ENCODE data around the gene NCK2.
"Not testable (repeated sequence)": the region's sequence is repeated elsewhere in the genome, so short reads cannot be mapped to it uniquely, and the experiment has no call there.

Gene NCK2

GRCh38 chr2:105756435-105756834, 11.7 kb downstream of the NCK2 start:
- Histone ChIP-seq H3K4me1 (ENCODE audit: insufficient read depth, insufficient read length) (peaks cover 3% of the 10 kb centered on the region), H3K9me3 (ENCODE audit: insufficient read depth, low read length) (no peaks in the 10 kb centered on the region), H3K27me3 (ENCODE audit: insufficient read depth, insufficient read length) (no peaks in the 10 kb centered on the region), H3K4me3 (ENCODE audit: insufficient read length, low read depth) (no peak overlapping the region), H3K36me3 (ENCODE audit: insufficient read depth, insufficient read length, low read length) (peaks cover 16% of the 10 kb centered on the region), H3K9ac (ENCODE audit: insufficient read length, low read depth) (no peak overlapping the region)
- TF ChIP-seq YY1 (IDR thresholded peaks at IDR 0.05; ENCODE audit: insufficient read depth, insufficient read length), result no peak
- DNase-seq (ENCODE audit: low read depth, low spot score), result no peak

- not testable (repeated sequence) for H3K9me3 ChIP-seq (ENCODE audit: insufficient read depth, low read length); H3K27me3 ChIP-seq (ENCODE audit: insufficient read depth, insufficient read length); H3K9ac ChIP-seq (ENCODE audit: insufficient read length, low read depth); DNase-seq (ENCODE audit: low read depth, low spot score); H3K4me3 ChIP-seq (ENCODE audit: insufficient read length, low read depth); H3K4me1 ChIP-seq (ENCODE audit: insufficient read depth, insufficient read length)
- H3K36me3 ChIP-seq (ENCODE audit: insufficient read depth, insufficient read length, low read length), result peaks cover 13% of the 10 kb centered on the region
These were observed 12.2 kb downstream of the NCK2 start for GRCh38 chr2:105756865-105757264.

GRCh38 chr2:105757433-105757832, 12.7 kb downstream of the NCK2 start:
- Histone ChIP-seq H3K4me1 (ENCODE audit: insufficient read depth, insufficient read length) (peaks cover 4% of the 10 kb centered on the region), H3K4me3 (ENCODE audit: insufficient read length, low read depth) (no peak overlapping the region), H3K9me3 (ENCODE audit: insufficient read depth, low read length) (no peaks in the 10 kb centered on the region), H3K36me3 (ENCODE audit: insufficient read depth, insufficient read length, low read length) (peaks cover 9% of the 10 kb centered on the region), H3K27me3 (ENCODE audit: insufficient read depth, insufficient read length) (no peaks in the 10 kb centered on the region), H3K9ac (ENCODE audit: insufficient read length, low read depth) (no peak overlapping the region)
- no peak for DNase-seq (ENCODE audit: low read depth, low spot score)
- no peak for TF ChIP-seq SUZ12 (IDR thresholded peaks at IDR 0.05; ENCODE audit: extremely low read depth, insufficient read depth, insufficient read length)
- no peak for TF ChIP-seq YY1 (IDR thresholded peaks at IDR 0.05; ENCODE audit: insufficient read depth, insufficient read length)
- no peak for TF ChIP-seq ZNF274 (IDR thresholded peaks at IDR 0.05; ENCODE audit: low read depth, low read length)

GRCh38 chr2:105760191-105760590, 15.5 kb downstream of the NCK2 start:
- no peak overlapping the region for H3K4me3 ChIP-seq (ENCODE audit: insufficient read length, low read depth)
- H3K4me1 ChIP-seq (ENCODE audit: insufficient read depth, insufficient read length), result peaks cover 6% of the 10 kb centered on the region
- no peaks in the 10 kb centered on the region for H3K36me3 ChIP-seq (ENCODE audit: insufficient read depth, insufficient read length, low read length)
- H3K9me3 ChIP-seq (ENCODE audit: insufficient read depth, low read length), result no peaks in the 10 kb centered on the region
- no peak overlapping the region for H3K9ac ChIP-seq (ENCODE audit: insufficient read length, low read depth)
- no peaks in the 10 kb centered on the region for H3K27me3 ChIP-seq (ENCODE audit: insufficient read depth, insufficient read length)
- TF ChIP-seq ZNF274 (IDR thresholded peaks at IDR 0.05; ENCODE audit: low read depth, low read length) (no peak), SUZ12 (IDR thresholded peaks at IDR 0.05; ENCODE audit: extremely low read depth, insufficient read depth, insufficient read length) (no peak), YY1 (IDR thresholded peaks at IDR 0.05; ENCODE audit: insufficient read depth, insufficient read length) (no peak)
- no peak for DNase-seq (ENCODE audit: low read depth, low spot score)

- Histone ChIP-seq H3K36me3 (ENCODE audit: insufficient read depth, insufficient read length, low read length) (peaks cover 2% of the 10 kb centered on the region), H3K4me3 (ENCODE audit: insufficient read length, low read depth) (no peak overlapping the region), H3K9me3 (ENCODE audit: insufficient read depth, low read length) (no peaks in the 10 kb centered on the region), H3K4me1 (ENCODE audit: insufficient read depth, insufficient read length) (peaks cover 6% of the 10 kb centered on the region), H3K27me3 (ENCODE audit: insufficient read depth, insufficient read length) (no peaks in the 10 kb centered on the region), H3K9ac (ENCODE audit: insufficient read length, low read depth) (no peak overlapping the region)
- TF ChIP-seq SUZ12 (IDR thresholded peaks at IDR 0.05; ENCODE audit: extremely low read depth, insufficient read depth, insufficient read length) (no peak), ZNF274 (IDR thresholded peaks at IDR 0.05; ENCODE audit: low read depth, low read length) (no peak), YY1 (IDR thresholded peaks at IDR 0.05; ENCODE audit: insufficient read depth, insufficient read length) (no peak)
- DNase-seq (ENCODE audit: low read depth, low spot score), result no peak
These were observed 16.1 kb downstream of the NCK2 start for GRCh38 chr2:105760639-105761337.

- H3K27me3 ChIP-seq (ENCODE audit: insufficient read depth, insufficient read length), result no peaks in the 10 kb centered on the region
- H3K4me1 ChIP-seq (ENCODE audit: insufficient read depth, insufficient read length), result peaks cover 6% of the 10 kb centered on the region
- H3K9me3 ChIP-seq (ENCODE audit: insufficient read depth, low read length), result no peaks in the 10 kb centered on the region
- no peak overlapping the region for H3K9ac ChIP-seq (ENCODE audit: insufficient read length, low read depth)
- peaks cover 7% of the 10 kb centered on the region for H3K36me3 ChIP-seq (ENCODE audit: insufficient read depth, insufficient read length, low read length)
- TF ChIP-seq SUZ12 (IDR thresholded peaks at IDR 0.05; ENCODE audit: extremely low read depth, insufficient read depth, insufficient read length), result no peak
- TF ChIP-seq YY1 (IDR thresholded peaks at IDR 0.05; ENCODE audit: insufficient read depth, insufficient read length), result no peak
- TF ChIP-seq ZNF274 (IDR thresholded peaks at IDR 0.05; ENCODE audit: low read depth, low read length), result no peak
- peak; percentile 85 for DNase-seq (ENCODE audit: low read depth, low spot score)
- H3K4me3 ChIP-seq (ENCODE audit: insufficient read length, low read depth), result no peak overlapping the region
These were observed 17.3 kb downstream of the NCK2 start for GRCh38 chr2:105761931-105762515.

GRCh38 chr2:105763076-105763475, 18.4 kb downstream of the NCK2 start:
- Histone ChIP-seq H3K27me3 (ENCODE audit: insufficient read depth, insufficient read length) (no peaks in the 10 kb centered on the region), H3K4me3 (ENCODE audit: insufficient read length, low read depth) (no peak overlapping the region), H3K4me1 (ENCODE audit: insufficient read depth, insufficient read length) (peaks cover 6% of the 10 kb centered on the region), H3K9ac (ENCODE audit: insufficient read length, low read depth) (no peak overlapping the region), H3K9me3 (ENCODE audit: insufficient read depth, low read length) (no peaks in the 10 kb centered on the region), H3K36me3 (ENCODE audit: insufficient read depth, insufficient read length, low read length) (peaks cover 10% of the 10 kb centered on the region)
- no peak for DNase-seq (ENCODE audit: low read depth, low spot score)
- TF ChIP-seq YY1 (IDR thresholded peaks at IDR 0.05; ENCODE audit: insufficient read depth, insufficient read length) (no peak), SUZ12 (IDR thresholded peaks at IDR 0.05; ENCODE audit: extremely low read depth, insufficient read depth, insufficient read length) (no peak), ZNF274 (IDR thresholded peaks at IDR 0.05; ENCODE audit: low read depth, low read length) (no peak)
